PC-3 (cell line): ENCODE results near the gene SALL4.

Experiments
- CTCF ChIP-seq: fragments of 300-600 bp; sonication (generic); conservative IDR thresholded peaks from 2 replicates; pipeline ENCODE4 v1.5.1; 2017; ENCODE audit warnings: antibody characterized with exemption, low read depth, mild to moderate bottlenecking, low read length
- EZH2 ChIP-seq: fragments of 300-600 bp; sonication (generic); IDR thresholded peaks from one replicate; pipeline ENCODE4 v1.6.1; 2017; ENCODE audit warnings: antibody characterized with exemption, mild to moderate bottlenecking, low read length; ENCODE audit not compliant: unreplicated experiment
- EZH2phosphoT487 ChIP-seq: fragments of 300-600 bp; sonication (generic); IDR thresholded peaks from 2 replicates; pipeline ENCODE4 v1.6.1; 2018; ENCODE audit warnings: mild to moderate bottlenecking, antibody characterized with exemption, low read length, borderline replicate concordance

GRCh38 chr20:51831866-51832265 lies 29.5 kb upstream of the SALL4 start:
- no peak for TF ChIP-seq CTCF
- TF ChIP-seq EZH2phosphoT487 = no peak
- TF ChIP-seq EZH2 = no peak
